Measurements from ENCODE around the gene BAG5.

DNA sequence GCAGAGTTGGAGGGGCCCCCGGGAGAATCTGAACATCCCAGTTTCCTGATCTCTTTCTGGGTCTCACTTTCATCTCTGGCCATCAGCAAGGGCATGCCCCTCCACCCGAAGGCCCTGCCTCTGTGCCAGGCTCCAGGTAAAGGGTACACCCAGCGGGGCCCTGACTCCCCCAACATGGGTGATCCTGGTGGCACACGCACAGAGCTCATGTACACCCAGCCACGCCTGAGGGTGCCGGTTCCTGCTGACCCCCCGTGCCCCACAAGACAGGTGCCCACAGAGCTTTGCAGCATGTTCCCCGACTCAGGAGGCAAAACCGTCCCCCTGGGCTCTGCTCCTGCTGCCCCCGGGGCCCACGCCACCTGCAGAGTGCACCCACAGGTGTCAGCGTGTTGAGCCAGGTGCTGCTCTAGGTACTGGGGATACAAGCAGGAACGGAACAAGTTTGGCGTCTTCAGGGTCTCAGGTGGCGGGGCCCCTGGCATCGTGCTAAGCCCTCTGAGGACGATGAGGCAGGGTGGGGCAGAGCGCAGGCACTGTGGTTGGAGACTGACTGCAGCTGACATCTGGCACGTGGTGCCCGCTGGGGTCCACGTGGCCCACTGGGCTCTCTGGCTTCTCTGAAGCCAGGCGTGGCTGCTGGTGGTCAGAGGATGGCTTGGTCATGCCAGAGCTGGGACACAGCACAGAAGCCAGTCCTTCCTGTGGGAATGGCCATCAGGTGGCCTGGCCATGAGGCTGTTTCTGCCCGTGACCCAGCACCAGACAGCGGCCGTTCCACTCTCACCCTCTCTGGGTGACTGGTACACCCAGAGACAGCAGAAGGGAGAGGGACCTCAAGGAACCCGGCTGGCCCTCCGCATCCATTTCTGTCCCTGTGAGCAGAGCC is 13.8 kb downstream of the BAG5 start:
- TF ChIP-seq EZH2 (IDR thresholded peaks at IDR 0.05; ENCODE audit: insufficient read depth, poor library complexity, severe bottlenecking) (no peak), EZH2phosphoT487 (IDR thresholded peaks at IDR 0.05; ENCODE audit: insufficient read depth, low read depth) (no peak)
